Stomach (tissue), 9 donors: Measurements from ENCODE around the gene TMEM54. TPM values are rescaled to one million over a fixed set of nuclear protein-coding genes. Genes with fewer than 3 reads are reported as not detected.

Experiments
- DNase-seq, 2 donors: peaks; one replicate each; pipeline versions ENCODE4 v3.0.0 to v3.0.0-alpha.2; 2013 to 2019
- H3K27ac ChIP-seq, 5 donors: fragments of 200-600 bp in 4 of 5; sonication (generic) in 4 of 5; one replicate each; pipeline ENCODE4 v1.5.1; 2013 to 2019; ENCODE audit warnings: mild to moderate bottlenecking in 1 of 5, moderate library complexity in 1 of 5
- H3K27me3 ChIP-seq, 3 donors: fragments of 200-600 bp; sonication (generic); one replicate each; pipeline ENCODE4 v1.5.1; 2017 to 2019; ENCODE audit warnings: mixed run types in 1 of 3
- H3K36me3 ChIP-seq, 4 donors: fragments of 200-600 bp; sonication (generic); 1 replicate in 3 of 4; 2 replicates in 1 of 4; pipeline ENCODE4 v1.5.1; 2016 to 2019
- H3K4me1 ChIP-seq, 4 donors: fragments of 200-600 bp; sonication (generic); one replicate each; pipeline ENCODE4 v1.5.1; 2016 to 2019
- H3K4me3 ChIP-seq, 4 donors: fragments of 200-600 bp; sonication (generic) in 3 of 4; one replicate each; pipeline ENCODE4 v1.5.1; 2016 to 2019; ENCODE audit warnings: mild to moderate bottlenecking in 1 of 4
- H3K9me3 ChIP-seq, 4 donors: fragments of 200-600 bp; sonication (generic); one replicate each; pipeline ENCODE4 v1.5.1; 2016 to 2019
- EP300 ChIP-seq: sonication (generic); formaldehyde crosslinking; IDR thresholded peaks from one replicate; pipeline ENCODE4 v1.6.1; 2017; ENCODE audit warnings: antibody characterized with exemption
- POLR2A ChIP-seq, 4 donors: fragments of 450-650 bp; IDR thresholded peaks; one replicate each; pipeline ENCODE4 v1.6.1; 2016; ENCODE audit warnings: antibody characterized with exemption in 4 of 4, control low read depth in 2 of 4, mild to moderate bottlenecking in 1 of 4, moderate library complexity in 1 of 4
- POLR2AphosphoS5 ChIP-seq, 3 donors: sonication (generic); formaldehyde crosslinking; IDR thresholded peaks; one replicate each; pipeline ENCODE4 v1.6.1; 2016; ENCODE audit warnings: antibody characterized with exemption in 3 of 3
- WGBS, 5 donors: extraction: QIAGEN DNeasy Blood & Tissue Kit in 3 of 5; methylation state at CpG; one replicate each; pipeline versions ENCODE4 v1.1.5 to v1.1.7; 2013 to 2018; 5-methylcytosine and 5-hydroxymethylcytosine counted together
- intact Hi-C: fragments of 100-400 bp; cut with DNase I; formaldehyde crosslinking; loops from one replicate; pipeline ENCODE4 v1.15.1; 2023; ENCODE audit warnings: low total_unique reads
- polyA plus RNA-seq, 3 donors: library from polyadenylated mRNA; stranded (reverse); fragments of 200-250 nt; gene quantifications; one replicate each; pipeline ENCODE4 v1.2.3, GENCODE V29; 2013
- total RNA-seq, 5 donors: library from RNA; depleted of rRNA; stranded (reverse); fragments of >200 nt; gene quantifications; one replicate each; pipeline versions ENCODE4 v1.1.0 to v1.2.3, GENCODE V29; 2014 to 2016
- TF ChIP-seq, protein P1 (sequence below), 7 experiments: fragments of 450-650 bp in 4 of 7; fragments of 200-600 bp in 3 of 7; sonication (generic) in 3 of 7; IDR thresholded peaks; one replicate each; pipeline ENCODE4 v1.5.1; 2016 to 2019; ENCODE audit warnings: antibody characterized with exemption in 7 of 7, control low read depth in 2 of 7, mild to moderate bottlenecking in 1 of 7
- donor health status: healthy with polysubstance abuse.
- donor health status: Bipolar disorder and iron deficiency.
- donor health status: healthy.

TMEM54 gene
- total and polyA plus RNA-seq, 8 donors: 34.9 to 408 (median 159) TPM

DNA sequence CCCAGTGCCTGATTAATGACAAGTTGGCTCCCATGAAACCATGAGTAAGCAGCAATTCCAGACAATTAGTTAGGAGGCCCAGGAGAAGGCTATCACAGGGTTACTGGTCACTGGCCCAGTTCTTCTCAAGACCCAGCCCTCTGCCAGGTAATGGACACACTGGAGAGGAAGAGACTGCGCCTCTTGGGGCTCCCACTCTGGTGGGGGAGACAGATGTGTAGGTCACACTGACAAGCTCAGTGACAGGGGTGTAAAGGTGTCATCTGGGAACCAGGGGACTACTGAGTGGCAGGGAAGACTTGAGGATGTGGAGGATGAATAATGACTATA, 10.0 kb downstream of the TMEM54 start:
- H3K27me3 ChIP-seq: peaks cover 5 to 76% (median 32%) of the 10 kb centered on the region in 3 donors
- DNase-seq: peak in 1 of 2 donors; percentile 7
- intact Hi-C loops: no loop called here
- 91 to 100% (median 98%) methylated on average over 1 of the region's 1 CpG for WGBS, 5 donors
- no peak overlapping the region for H3K27ac ChIP-seq
- no peak for TF ChIP-seq EP300
- no peak for TF ChIP-seq POLR2A (IDR thresholded peaks at IDR 0.05)
- TF ChIP-seq POLR2AphosphoS5 (IDR thresholded peaks at IDR 0.05): no peak
- TF ChIP-seq, protein P1, sequence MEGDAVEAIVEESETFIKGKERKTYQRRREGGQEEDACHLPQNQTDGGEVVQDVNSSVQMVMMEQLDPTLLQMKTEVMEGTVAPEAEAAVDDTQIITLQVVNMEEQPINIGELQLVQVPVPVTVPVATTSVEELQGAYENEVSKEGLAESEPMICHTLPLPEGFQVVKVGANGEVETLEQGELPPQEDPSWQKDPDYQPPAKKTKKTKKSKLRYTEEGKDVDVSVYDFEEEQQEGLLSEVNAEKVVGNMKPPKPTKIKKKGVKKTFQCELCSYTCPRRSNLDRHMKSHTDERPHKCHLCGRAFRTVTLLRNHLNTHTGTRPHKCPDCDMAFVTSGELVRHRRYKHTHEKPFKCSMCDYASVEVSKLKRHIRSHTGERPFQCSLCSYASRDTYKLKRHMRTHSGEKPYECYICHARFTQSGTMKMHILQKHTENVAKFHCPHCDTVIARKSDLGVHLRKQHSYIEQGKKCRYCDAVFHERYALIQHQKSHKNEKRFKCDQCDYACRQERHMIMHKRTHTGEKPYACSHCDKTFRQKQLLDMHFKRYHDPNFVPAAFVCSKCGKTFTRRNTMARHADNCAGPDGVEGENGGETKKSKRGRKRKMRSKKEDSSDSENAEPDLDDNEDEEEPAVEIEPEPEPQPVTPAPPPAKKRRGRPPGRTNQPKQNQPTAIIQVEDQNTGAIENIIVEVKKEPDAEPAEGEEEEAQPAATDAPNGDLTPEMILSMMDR (IDR thresholded peaks at IDR 0.05): no peak
- H3K36me3 ChIP-seq: peaks cover 0 to 14% (median 14%) of the 10 kb centered on the region in 4 donors
- no peaks in the 10 kb centered on the region for H3K9me3 ChIP-seq
- peaks cover 18 to 27% (median 27%) of the 10 kb centered on the region in 4 donors for H3K4me1 ChIP-seq
- no peak overlapping the region for H3K4me3 ChIP-seq

GRCh38 chr1:32890516-32891240, 10.5 kb downstream of the TMEM54 start:
- Histone ChIP-seq H3K36me3 (peaks cover 0 to 11% (median 10%) of the 10 kb centered on the region in 4 donors), H3K4me3 (no peak overlapping the region), H3K4me1 (peaks cover 21 to 32% (median 32%) of the 10 kb centered on the region in 4 donors), H3K27ac (no peak overlapping the region), H3K27me3 (peaks cover 11 to 82% (median 37%) of the 10 kb centered on the region in 3 donors), H3K9me3 (no peaks in the 10 kb centered on the region)
- DNase-seq: peak in 1 of 2 donors; percentile 0
- TF ChIP-seq POLR2A (IDR thresholded peaks at IDR 0.05) (no peak), POLR2AphosphoS5 (IDR thresholded peaks at IDR 0.05) (no peak), EP300 (no peak)
- intact Hi-C loops: no loop called here
- 73 to 87% (median 83%) methylated on average over 7 of the region's 7 CpGs for WGBS, 5 donors

GRCh38 chr1:32889731-32890278, 11.4 kb downstream of the TMEM54 start:
- intact Hi-C loops: no loop called here
- no peaks in the 10 kb centered on the region for H3K9me3 ChIP-seq
- H3K4me1 ChIP-seq: peaks cover 21 to 36% (median 33%) of the 10 kb centered on the region in 4 donors
- no peak for DNase-seq
- H3K4me3 ChIP-seq: no peak overlapping the region
- peaks cover 11 to 90% (median 45%) of the 10 kb centered on the region in 3 donors for H3K27me3 ChIP-seq
- H3K27ac ChIP-seq: no peak overlapping the region
- H3K36me3 ChIP-seq: peaks cover 0 to 2% (median under 1%) of the 10 kb centered on the region in 4 donors
- TF ChIP-seq POLR2A (IDR thresholded peaks at IDR 0.05): no peak
- TF ChIP-seq, protein P1 (IDR thresholded peaks at IDR 0.05): no peak
- no peak for TF ChIP-seq EP300
- TF ChIP-seq POLR2AphosphoS5 (IDR thresholded peaks at IDR 0.05): no peak
- WGBS, 5 donors: 80 to 91% (median 84%) methylated on average over 3 of the region's 3 CpGs

DNA sequence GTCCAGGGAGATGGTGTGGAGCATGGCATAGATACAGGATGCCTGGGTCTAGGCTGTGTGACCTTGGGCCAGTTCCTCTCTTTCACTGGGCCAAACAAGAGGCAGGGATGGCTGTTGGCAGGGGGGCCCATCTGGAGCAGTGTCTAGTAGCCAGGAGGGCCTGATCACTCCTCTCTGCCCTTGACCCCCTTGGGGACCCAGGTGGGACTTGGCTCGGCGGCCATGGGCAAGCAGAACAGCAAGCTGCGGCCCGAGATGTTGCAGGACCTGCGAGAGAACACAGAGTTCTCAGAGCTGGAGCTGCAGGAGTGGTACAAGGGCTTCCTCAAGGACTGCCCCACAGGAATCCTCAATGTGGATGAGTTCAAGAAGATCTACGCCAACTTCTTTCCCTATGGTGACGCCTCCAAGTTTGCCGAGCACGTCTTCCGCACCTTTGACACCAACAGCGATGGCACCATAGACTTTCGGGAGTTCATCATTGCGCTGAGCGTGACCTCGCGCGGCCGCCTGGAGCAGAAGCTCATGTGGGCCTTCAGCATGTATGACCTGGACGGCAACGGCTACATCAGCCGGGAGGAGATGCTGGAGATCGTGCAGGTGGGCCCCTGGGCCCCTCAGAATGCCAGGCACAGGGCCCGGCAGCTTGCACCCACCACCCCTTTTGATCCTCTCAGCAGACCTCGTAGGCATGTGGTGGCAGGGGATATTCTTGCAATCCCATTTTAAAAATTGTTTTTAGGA, 12.3 kb downstream of the TMEM54 start:
- no peak overlapping the region for H3K27ac ChIP-seq
- TF ChIP-seq EP300 (no peak), POLR2AphosphoS5 (IDR thresholded peaks at IDR 0.05) (no peak), POLR2A (IDR thresholded peaks at IDR 0.05) (no peak)
- TF ChIP-seq, protein P1 (IDR thresholded peaks at IDR 0.05): no peak
- intact Hi-C loops: no loop called here
- no peaks in the 10 kb centered on the region for H3K36me3 ChIP-seq
- peaks cover 19 to 31% (median 28%) of the 10 kb centered on the region in 4 donors for H3K4me1 ChIP-seq
- no peaks in the 10 kb centered on the region for H3K9me3 ChIP-seq
- DNase-seq: peak in 1 of 2 donors; percentile 0
- H3K27me3 ChIP-seq: peaks cover 11 to 95% (median 49%) of the 10 kb centered on the region in 3 donors
- 89 to 92% (median 90%) methylated on average over 24 of the region's 24 CpGs for WGBS, 5 donors
- no peak overlapping the region for H3K4me3 ChIP-seq
